ENCODE data around the gene KY.

KY gene

GRCh38 chr3:134658555-134658954 lies 7.7 kb upstream of the KY start:
- Histone ChIP-seq H3K9me3 (ENCODE audit: control insufficient read depth in 1 of 2, low read length in 2 of 2) (no peaks in the 10 kb centered on the region), H3K9ac (ENCODE audit: low read depth in 1 of 2, low read length in 2 of 2) (no peak overlapping the region), H3K27ac (ENCODE audit: low read depth, low read length) (no peak overlapping the region), H3K4me3 (ENCODE audit: low read depth in 1 of 2, low read length in 2 of 2) (no peak overlapping the region), H3K36me3 (ENCODE audit: control insufficient read depth in 1 of 2, insufficient read depth in 2 of 2, low read length in 2 of 2) (no peaks in the 10 kb centered on the region), H3K4me1 (ENCODE audit: control insufficient read depth in 1 of 2, insufficient read depth in 2 of 2, low read length in 2 of 2) (no peaks in the 10 kb centered on the region), H3K27me3 (ENCODE audit: control insufficient read depth in 1 of 2, insufficient read depth in 2 of 2, low read length in 2 of 2) (peaks cover 0 to 3% of the 10 kb centered on the region in 2 donors)

GRCh38 chr3:134656211-134656800 lies 5.5 kb upstream of the KY start:
- no peak overlapping the region for H3K4me3 ChIP-seq (ENCODE audit: low read depth in 1 of 2, low read length in 2 of 2)
- H3K9me3 ChIP-seq (ENCODE audit: control insufficient read depth in 1 of 2, low read length in 2 of 2), result no peaks in the 10 kb centered on the region
- peaks cover 0 to 4% of the 10 kb centered on the region in 2 donors for H3K27me3 ChIP-seq (ENCODE audit: control insufficient read depth in 1 of 2, insufficient read depth in 2 of 2, low read length in 2 of 2)
- peaks cover 5 to 6% of the 10 kb centered on the region in 2 donors for H3K4me1 ChIP-seq (ENCODE audit: control insufficient read depth in 1 of 2, insufficient read depth in 2 of 2, low read length in 2 of 2)
- H3K36me3 ChIP-seq (ENCODE audit: control insufficient read depth in 1 of 2, insufficient read depth in 2 of 2, low read length in 2 of 2), result no peaks in the 10 kb centered on the region
- H3K9ac ChIP-seq (ENCODE audit: low read depth in 1 of 2, low read length in 2 of 2), result no peak overlapping the region
- H3K27ac ChIP-seq (ENCODE audit: low read depth, low read length), result no peak overlapping the region

DNA sequence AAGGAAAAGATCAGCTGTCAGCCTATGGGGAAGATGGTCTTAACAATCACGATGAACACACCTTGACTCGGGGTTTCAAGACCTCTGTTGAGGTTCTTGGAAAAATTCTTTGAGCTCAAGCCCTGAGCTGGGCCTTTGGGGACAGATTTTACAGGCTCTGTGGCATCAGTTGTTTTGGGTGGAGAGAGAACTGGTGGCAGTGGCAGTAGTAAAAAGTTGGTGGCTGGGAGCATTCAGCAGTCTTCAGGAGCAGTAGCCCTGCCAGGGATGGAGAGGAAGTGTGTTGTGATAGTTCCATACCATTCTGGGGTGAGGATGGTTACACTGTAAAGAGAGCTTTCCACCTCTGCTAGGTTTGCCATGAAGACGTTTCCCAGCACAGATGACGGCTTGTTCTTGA lies 4.9 kb upstream of the KY start:
- no peaks in the 10 kb centered on the region for H3K36me3 ChIP-seq (ENCODE audit: control insufficient read depth in 1 of 2, insufficient read depth in 2 of 2, low read length in 2 of 2)
- peaks cover 0 to 6% of the 10 kb centered on the region in 2 donors for H3K27me3 ChIP-seq (ENCODE audit: control insufficient read depth in 1 of 2, insufficient read depth in 2 of 2, low read length in 2 of 2)
- H3K27ac ChIP-seq (ENCODE audit: low read depth, low read length), result no peak overlapping the region
- H3K4me3 ChIP-seq (ENCODE audit: low read depth in 1 of 2, low read length in 2 of 2), result no peak overlapping the region
- H3K9me3 ChIP-seq (ENCODE audit: control insufficient read depth in 1 of 2, low read length in 2 of 2), result no peaks in the 10 kb centered on the region
- H3K4me1 ChIP-seq (ENCODE audit: control insufficient read depth in 1 of 2, insufficient read depth in 2 of 2, low read length in 2 of 2), result peaks cover 8 to 10% of the 10 kb centered on the region in 2 donors
- no peak overlapping the region for H3K9ac ChIP-seq (ENCODE audit: low read depth in 1 of 2, low read length in 2 of 2)

DNA sequence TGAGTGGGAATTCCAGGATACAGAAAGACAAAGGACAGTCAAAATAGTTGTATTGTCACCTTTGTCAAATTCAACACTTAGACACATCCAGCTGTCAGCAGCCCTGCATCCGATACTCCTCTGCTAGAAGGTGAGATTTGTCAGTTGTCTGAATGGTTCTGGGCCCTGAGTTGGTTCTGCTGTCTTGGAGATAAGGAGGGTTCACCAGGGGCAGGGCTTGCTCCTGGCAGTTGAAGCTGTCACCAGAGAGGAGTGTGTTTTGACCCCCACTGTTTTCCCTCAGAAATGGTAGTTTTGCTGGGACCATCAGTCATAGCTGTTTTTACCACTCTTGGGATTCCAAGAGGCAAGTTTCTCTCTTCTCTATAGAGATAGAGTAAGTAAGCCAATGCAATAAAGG lies 3.2 kb upstream of the KY start:
- Histone ChIP-seq H3K27ac (ENCODE audit: low read depth, low read length) (no peak overlapping the region), H3K4me1 (ENCODE audit: control insufficient read depth in 1 of 2, insufficient read depth in 2 of 2, low read length in 2 of 2) (peaks cover 8 to 10% of the 10 kb centered on the region in 2 donors), H3K9me3 (ENCODE audit: control insufficient read depth in 1 of 2, low read length in 2 of 2) (no peaks in the 10 kb centered on the region), H3K36me3 (ENCODE audit: control insufficient read depth in 1 of 2, insufficient read depth in 2 of 2, low read length in 2 of 2) (no peaks in the 10 kb centered on the region), H3K27me3 (ENCODE audit: control insufficient read depth in 1 of 2, insufficient read depth in 2 of 2, low read length in 2 of 2) (peaks cover 0 to 8% of the 10 kb centered on the region in 2 donors), H3K9ac (ENCODE audit: low read depth in 1 of 2, low read length in 2 of 2) (no peak overlapping the region), H3K4me3 (ENCODE audit: low read depth in 1 of 2, low read length in 2 of 2) (no peak overlapping the region)

DNA sequence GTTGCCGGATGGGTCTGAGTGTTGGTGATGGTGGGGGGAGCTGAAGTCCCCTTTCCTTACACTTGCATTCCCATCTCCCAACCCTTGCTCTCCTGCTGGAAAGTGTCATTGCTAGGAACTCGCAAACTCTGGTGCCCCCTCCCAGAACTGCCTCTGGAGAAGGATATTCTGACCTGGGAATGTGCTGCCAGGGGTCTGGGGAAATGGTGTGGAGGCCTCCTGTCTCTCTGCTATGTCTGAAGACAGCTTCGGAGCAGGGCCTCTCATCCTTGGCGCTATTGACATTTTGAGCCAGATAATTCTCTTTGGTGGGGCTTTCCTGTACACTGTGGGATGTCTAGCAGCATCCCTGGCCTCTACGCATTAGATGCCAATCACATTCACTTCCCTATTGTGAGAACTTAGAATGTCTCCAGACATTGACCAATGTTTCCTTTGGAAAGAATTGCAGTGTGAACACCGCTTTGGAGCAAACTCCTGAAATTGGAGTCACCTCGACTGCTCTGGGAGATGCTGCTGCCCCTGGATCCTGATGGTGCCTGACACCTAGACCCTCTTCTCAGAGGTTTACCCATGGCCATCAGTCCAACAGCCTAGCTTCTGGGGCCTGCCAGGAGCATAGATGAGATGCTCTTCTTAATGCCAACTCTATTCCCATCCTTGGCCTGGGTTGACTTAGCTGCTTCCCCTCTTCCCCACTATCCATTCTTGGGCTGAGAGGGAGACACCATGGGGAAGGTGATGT lies 2.2 kb upstream of the KY start:
- no peaks in the 10 kb centered on the region for H3K36me3 ChIP-seq (ENCODE audit: control insufficient read depth in 1 of 2, insufficient read depth in 2 of 2, low read length in 2 of 2)
- no peak overlapping the region for H3K9ac ChIP-seq (ENCODE audit: low read depth in 1 of 2, low read length in 2 of 2)
- peaks cover 8 to 10% of the 10 kb centered on the region in 2 donors for H3K4me1 ChIP-seq (ENCODE audit: control insufficient read depth in 1 of 2, insufficient read depth in 2 of 2, low read length in 2 of 2)
- H3K4me3 ChIP-seq (ENCODE audit: low read depth in 1 of 2, low read length in 2 of 2), result no peak overlapping the region
- no peak overlapping the region for H3K27ac ChIP-seq (ENCODE audit: low read depth, low read length)
- H3K9me3 ChIP-seq (ENCODE audit: control insufficient read depth in 1 of 2, low read length in 2 of 2), result no peaks in the 10 kb centered on the region
- peaks cover 0 to 6% of the 10 kb centered on the region in 2 donors for H3K27me3 ChIP-seq (ENCODE audit: control insufficient read depth in 1 of 2, insufficient read depth in 2 of 2, low read length in 2 of 2)

DNA sequence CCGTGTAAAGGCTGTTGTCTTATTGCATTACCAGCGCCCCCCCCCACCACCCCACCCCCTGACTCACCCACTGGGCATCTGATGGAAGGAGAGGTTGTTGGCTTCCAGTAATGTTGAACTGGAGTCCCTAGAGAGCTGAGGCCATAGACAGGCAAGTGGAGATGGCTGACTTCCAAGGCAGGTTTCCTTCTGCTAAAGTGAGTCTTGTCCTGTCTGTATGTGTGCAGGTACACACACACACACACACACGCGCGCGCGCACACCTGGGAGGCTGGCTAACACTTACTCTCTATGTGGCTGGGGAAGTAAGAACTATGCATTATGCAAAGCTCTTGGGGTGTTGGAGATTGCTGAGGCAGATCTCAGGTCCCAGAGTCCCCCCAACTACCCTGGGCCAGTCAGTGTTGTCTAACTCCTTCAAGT lies 1.6 kb upstream of the KY start:
- H3K4me1 ChIP-seq (ENCODE audit: control insufficient read depth in 1 of 2, insufficient read depth in 2 of 2, low read length in 2 of 2), result peaks cover 8 to 10% of the 10 kb centered on the region in 2 donors
- no peaks in the 10 kb centered on the region for H3K36me3 ChIP-seq (ENCODE audit: control insufficient read depth in 1 of 2, insufficient read depth in 2 of 2, low read length in 2 of 2)
- H3K9me3 ChIP-seq (ENCODE audit: control insufficient read depth in 1 of 2, low read length in 2 of 2), result no peaks in the 10 kb centered on the region
- no peak overlapping the region for H3K27ac ChIP-seq (ENCODE audit: low read depth, low read length)
- H3K27me3 ChIP-seq (ENCODE audit: control insufficient read depth in 1 of 2, insufficient read depth in 2 of 2, low read length in 2 of 2), result peaks cover 0 to 6% of the 10 kb centered on the region in 2 donors
- no peak overlapping the region for H3K4me3 ChIP-seq (ENCODE audit: low read depth in 1 of 2, low read length in 2 of 2)
- no peak overlapping the region for H3K9ac ChIP-seq (ENCODE audit: low read depth in 1 of 2, low read length in 2 of 2)

- Histone ChIP-seq H3K36me3 (ENCODE audit: control insufficient read depth in 1 of 2, insufficient read depth in 2 of 2, low read length in 2 of 2) (no peaks in the 10 kb centered on the region), H3K27me3 (ENCODE audit: control insufficient read depth in 1 of 2, insufficient read depth in 2 of 2, low read length in 2 of 2) (peaks cover 0 to 6% of the 10 kb centered on the region in 2 donors), H3K4me1 (ENCODE audit: control insufficient read depth in 1 of 2, insufficient read depth in 2 of 2, low read length in 2 of 2) (peaks cover 8 to 10% of the 10 kb centered on the region in 2 donors), H3K4me3 (ENCODE audit: low read depth in 1 of 2, low read length in 2 of 2) (peak overlapping the region; percentile 66), H3K27ac (ENCODE audit: low read depth, low read length) (no peak overlapping the region), H3K9me3 (ENCODE audit: control insufficient read depth in 1 of 2, low read length in 2 of 2) (no peaks in the 10 kb centered on the region), H3K9ac (ENCODE audit: low read depth in 1 of 2, low read length in 2 of 2) (peak overlapping the region; percentile 6 to 11)
Observed at GRCh38 chr3:134651347-134652041, 672 bp upstream of the KY start.

DNA sequence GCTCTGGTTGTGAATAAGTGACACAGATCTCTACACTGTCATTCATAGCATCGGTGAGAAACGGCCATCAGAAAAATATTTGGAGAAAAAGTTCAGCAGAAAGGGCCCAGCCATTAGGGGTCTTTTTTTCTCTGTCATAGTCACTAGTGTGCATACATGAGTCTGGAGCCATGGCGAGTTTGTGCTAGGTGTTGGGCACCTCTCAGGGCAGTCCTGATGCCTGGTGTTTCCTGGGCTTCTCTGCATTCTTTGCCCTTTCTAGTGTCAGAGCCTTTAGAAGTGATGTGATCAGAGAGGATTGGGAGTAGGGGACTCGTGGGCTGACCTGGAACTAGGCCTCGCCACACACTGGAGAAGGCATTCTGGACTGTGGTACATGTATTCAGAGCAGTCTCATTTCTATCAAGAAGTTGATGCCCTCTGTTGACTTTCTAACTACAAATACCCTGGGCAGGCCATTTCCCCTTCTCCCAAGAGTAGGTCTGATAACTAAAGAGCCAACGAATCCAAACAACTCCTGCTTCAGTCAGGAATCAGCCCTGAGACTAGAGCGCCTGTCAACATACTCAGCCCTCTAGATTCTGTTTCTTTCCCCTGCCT lies 1.6 kb downstream of the KY start:
- no peak overlapping the region for H3K9ac ChIP-seq (ENCODE audit: low read depth in 1 of 2, low read length in 2 of 2)

GRCh38 chr3:134647902-134648760 lies 2.7 kb downstream of the KY start:
- no peaks in the 10 kb centered on the region for H3K9me3 ChIP-seq (ENCODE audit: control insufficient read depth in 1 of 2, low read length in 2 of 2)
- H3K4me1 ChIP-seq (ENCODE audit: control insufficient read depth in 1 of 2, insufficient read depth in 2 of 2, low read length in 2 of 2), result peaks cover 14 to 16% of the 10 kb centered on the region in 2 donors
- H3K36me3 ChIP-seq (ENCODE audit: control insufficient read depth in 1 of 2, insufficient read depth in 2 of 2, low read length in 2 of 2), result no peaks in the 10 kb centered on the region
- no peak overlapping the region for H3K4me3 ChIP-seq (ENCODE audit: low read depth in 1 of 2, low read length in 2 of 2)
- H3K9ac ChIP-seq (ENCODE audit: low read depth in 1 of 2, low read length in 2 of 2), result no peak overlapping the region
- peaks cover 0 to 6% of the 10 kb centered on the region in 2 donors for H3K27me3 ChIP-seq (ENCODE audit: control insufficient read depth in 1 of 2, insufficient read depth in 2 of 2, low read length in 2 of 2)
- no peak overlapping the region for H3K27ac ChIP-seq (ENCODE audit: low read depth, low read length)

More for the DNA sequence above, 1.6 kb downstream of the KY start:
- Histone ChIP-seq H3K27ac (ENCODE audit: low read depth, low read length) (no peak overlapping the region), H3K4me3 (ENCODE audit: low read depth in 1 of 2, low read length in 2 of 2) (no peak overlapping the region), H3K27me3 (ENCODE audit: control insufficient read depth in 1 of 2, insufficient read depth in 2 of 2, low read length in 2 of 2) (peaks cover 0 to 6% of the 10 kb centered on the region in 2 donors), H3K36me3 (ENCODE audit: control insufficient read depth in 1 of 2, insufficient read depth in 2 of 2, low read length in 2 of 2) (no peaks in the 10 kb centered on the region), H3K4me1 (ENCODE audit: control insufficient read depth in 1 of 2, insufficient read depth in 2 of 2, low read length in 2 of 2) (peaks cover 14 to 16% of the 10 kb centered on the region in 2 donors), H3K9me3 (ENCODE audit: control insufficient read depth in 1 of 2, low read length in 2 of 2) (no peaks in the 10 kb centered on the region)
